ENCODE results near the gene WDR33.

WDR33 gene

GRCh38 chr2:127704641-127705390 is 106.2 kb downstream of the WDR33 start:
- TF ChIP-seq CTCF (IDR thresholded peaks at IDR 0.05; ENCODE audit: low read depth, low read length) = no peak

GRCh38 chr2:127703282-127703681 is 107.7 kb downstream of the WDR33 start:
- H3K4me3 ChIP-seq (ENCODE audit: low read depth, low read length) = no peak overlapping the region
- no peak for TF ChIP-seq CTCF (IDR thresholded peaks at IDR 0.05; ENCODE audit: low read depth, low read length)

More at GRCh38 chr2:127704641-127705390, 106.2 kb downstream of the WDR33 start:
- H3K4me3 ChIP-seq (ENCODE audit: low read depth, low read length) = no peak overlapping the region

- TF ChIP-seq CTCF (IDR thresholded peaks at IDR 0.05; ENCODE audit: low read depth, low read length) = no peak
- H3K4me3 ChIP-seq (ENCODE audit: low read depth, low read length) = peak overlapping the region; percentile 67
Measured at GRCh38 chr2:127702395-127703009, 108.5 kb downstream of the WDR33 start.

- TF ChIP-seq CTCF (IDR thresholded peaks at IDR 0.05; ENCODE audit: low read depth, low read length) = no peak
- H3K4me3 ChIP-seq (ENCODE audit: low read depth, low read length) = peak overlapping the region; percentile 67
Measured at GRCh38 chr2:127701651-127702394, 109.1 kb downstream of the WDR33 start.

GRCh38 chr2:127701193-127701650 is 109.7 kb downstream of the WDR33 start, which contains the start of gene SFT2D3:
SFT2D3 (plus strand) TSS chr2:127701497; CDS start chr2:127701529, 32 bp downstream.
- no peak for TF ChIP-seq CTCF (IDR thresholded peaks at IDR 0.05; ENCODE audit: low read depth, low read length)

GRCh38 chr2:127700527-127701192 is 110.3 kb downstream of the WDR33 start:
- peak overlapping the region; percentile 67 for H3K4me3 ChIP-seq (ENCODE audit: low read depth, low read length)
- no peak for TF ChIP-seq CTCF (IDR thresholded peaks at IDR 0.05; ENCODE audit: low read depth, low read length)

More at GRCh38 chr2:127701193-127701650, 109.7 kb downstream of the WDR33 start, which contains the start of gene SFT2D3:
- H3K4me3 ChIP-seq (ENCODE audit: low read depth, low read length) = peak within 1 kb of the TSS; percentile 67

Measured in WI38 (cell line).